Omental fat pad (tissue), 4 donors: ENCODE results near the gene POPDC2. TPM values are rescaled to one million over a fixed set of nuclear protein-coding genes. Genes with fewer than 3 reads are reported as not detected.

Experiments used
- ATAC-seq: fragments of 150-250 bp; one replicate; pipeline ENCODE4 v1.9.1; 2016; ENCODE audit warnings: mild to moderate bottlenecking, moderate library complexity; ENCODE audit not compliant: low FRiP score
- DNase-seq: peaks from one replicate; pipeline ENCODE4 v3.0.0-alpha.2; 2019; ENCODE audit warnings: low spot score
- CTCF ChIP-seq, 3 donors: fragments of 450-650 bp; IDR thresholded peaks; one replicate each; pipeline ENCODE4 v1.5.1; 2016 to 2017; ENCODE audit warnings: antibody characterized with exemption in 3 of 3, mild to moderate bottlenecking in 3 of 3, moderate library complexity in 2 of 3
- total RNA-seq, 4 donors: library from RNA; depleted of rRNA; stranded (reverse); fragments of >200 nt; gene quantifications; one replicate each; pipeline ENCODE4 v1.1.0, GENCODE V29; 2016

The POPDC2 gene
- total RNA-seq, 4 donors from 2014 or later = 1.3 to 7.1 (median 1.9) TPM

GRCh38 chr3:119626196-119626595, 34.2 kb downstream of the POPDC2 start:
- ATAC-seq (no peak), DNase-seq (no peak)
- TF ChIP-seq CTCF (IDR thresholded peaks at IDR 0.05) = no peak

DNA sequence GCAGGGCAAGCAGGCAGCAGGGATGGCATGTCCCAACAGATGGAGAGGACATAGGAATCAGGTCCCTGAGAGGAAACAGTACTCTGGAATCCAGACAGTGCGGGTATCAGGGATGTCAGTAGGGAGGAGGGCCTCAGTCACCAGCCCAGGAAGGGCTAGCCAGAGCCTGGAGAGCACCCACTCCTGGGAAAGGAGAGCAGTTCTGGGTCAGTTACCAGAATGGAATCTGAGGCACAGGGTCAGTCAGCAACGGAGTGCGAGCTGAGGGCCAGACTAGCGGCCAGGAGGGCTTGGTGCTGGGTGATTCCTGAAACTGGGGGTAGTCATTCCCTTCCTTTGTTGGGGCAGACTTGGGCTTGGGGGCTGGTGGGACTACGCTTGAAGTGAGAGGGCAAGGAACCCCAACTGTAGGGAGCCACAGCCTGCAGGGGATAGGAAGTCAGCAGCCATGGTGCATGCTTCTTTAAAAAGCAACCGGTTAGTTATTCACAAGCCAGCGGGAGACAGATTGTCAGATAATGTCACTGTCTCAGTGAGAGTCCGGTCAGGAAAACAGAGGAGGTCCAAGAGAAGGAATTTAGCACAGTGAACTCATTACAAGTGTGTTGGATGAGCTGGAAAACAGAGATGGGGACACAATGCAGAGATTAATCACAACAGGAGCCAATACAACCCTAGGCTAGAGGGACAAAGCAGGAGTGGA, 34.8 kb downstream of the POPDC2 start:
- ATAC-seq (no peak), DNase-seq (no peak)
- TF ChIP-seq CTCF (IDR thresholded peaks at IDR 0.05) = no peak

DNA sequence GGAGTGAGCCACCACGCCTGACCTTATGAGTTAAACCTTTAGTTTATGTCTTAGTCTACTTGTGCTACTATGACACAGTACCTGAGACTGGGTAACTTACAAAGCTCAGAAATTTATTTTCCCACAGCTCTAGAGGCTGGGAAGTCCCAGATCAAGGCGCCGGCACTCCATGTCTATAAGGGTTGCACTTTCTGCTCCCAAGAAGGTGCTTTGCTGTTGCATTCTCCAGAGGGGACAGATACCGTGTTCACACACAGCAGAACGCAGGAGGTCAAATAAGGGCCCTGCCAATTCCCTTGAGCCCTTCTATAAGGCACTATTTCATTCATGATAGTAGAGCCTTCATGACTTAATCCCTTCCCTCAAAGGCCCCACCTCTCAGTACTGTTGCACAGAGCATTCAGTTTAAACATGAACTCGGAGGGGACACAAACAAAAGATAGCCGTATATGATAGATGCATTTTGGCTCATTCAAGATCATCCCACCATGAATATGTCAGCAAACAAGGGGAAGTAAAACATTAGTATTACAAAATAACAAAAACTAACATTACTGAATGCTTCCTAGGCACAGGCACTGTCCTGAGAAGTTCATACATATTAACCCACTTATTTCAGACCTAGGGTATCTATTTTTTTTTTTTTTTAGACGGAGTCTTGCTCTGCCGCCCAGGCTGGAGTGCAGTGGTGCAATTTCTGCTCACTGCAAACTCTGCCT, 36.2 kb downstream of the POPDC2 start:
- no peak for DNase-seq
- ATAC-seq = no peak
- TF ChIP-seq CTCF (IDR thresholded peaks at IDR 0.05) = no peak

- TF ChIP-seq CTCF (IDR thresholded peaks at IDR 0.05) = no peak
- ATAC-seq (no peak), DNase-seq (no peak)
Measured at GRCh38 chr3:119620899-119621298, 39.5 kb downstream of the POPDC2 start.

- ATAC-seq (no peak), DNase-seq (no peak)
- TF ChIP-seq CTCF (IDR thresholded peaks at IDR 0.05) = no peak
Measured at GRCh38 chr3:119619094-119619493, 41.3 kb downstream of the POPDC2 start.

- no peak for ATAC-seq
- TF ChIP-seq CTCF (IDR thresholded peaks at IDR 0.05) = no peak
- no peak for DNase-seq
Measured at GRCh38 chr3:119616056-119616455, 44.3 kb downstream of the POPDC2 start.

DNA sequence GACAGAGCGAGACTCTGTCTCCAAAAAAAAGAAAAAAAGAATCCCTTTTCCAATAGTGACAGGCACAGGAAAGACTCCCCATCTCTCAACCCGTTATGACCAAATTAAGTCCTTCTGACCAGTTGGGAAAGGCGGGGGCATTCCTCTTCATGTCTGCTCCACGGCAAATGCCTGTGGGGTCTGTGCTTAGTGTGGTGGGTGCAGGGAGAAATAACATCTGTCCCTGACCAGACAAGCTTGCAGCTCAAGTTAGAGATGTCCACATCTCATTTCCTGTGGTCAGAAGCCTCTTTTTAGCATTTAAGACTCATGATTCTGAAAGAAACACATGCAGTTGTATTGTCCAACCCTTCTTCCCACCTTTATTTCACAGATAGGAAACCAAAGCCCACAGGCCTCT, 46.5 kb downstream of the POPDC2 start:
- DNase-seq = no peak
- TF ChIP-seq CTCF (IDR thresholded peaks at IDR 0.05) = no peak
- ATAC-seq = no peak
